GM21576 (cell line): ENCODE data around the gene EIF3F.

ENCODE experiments used
- ATAC-seq: cut with Tn5 transposase; IDR thresholded peaks from one replicate; pipeline ENCODE4 v1.9.1; 2021; ENCODE audit warnings: mild to moderate bottlenecking, moderate library complexity; ENCODE audit not compliant: unreplicated experiment

EIF3F gene

DNA sequence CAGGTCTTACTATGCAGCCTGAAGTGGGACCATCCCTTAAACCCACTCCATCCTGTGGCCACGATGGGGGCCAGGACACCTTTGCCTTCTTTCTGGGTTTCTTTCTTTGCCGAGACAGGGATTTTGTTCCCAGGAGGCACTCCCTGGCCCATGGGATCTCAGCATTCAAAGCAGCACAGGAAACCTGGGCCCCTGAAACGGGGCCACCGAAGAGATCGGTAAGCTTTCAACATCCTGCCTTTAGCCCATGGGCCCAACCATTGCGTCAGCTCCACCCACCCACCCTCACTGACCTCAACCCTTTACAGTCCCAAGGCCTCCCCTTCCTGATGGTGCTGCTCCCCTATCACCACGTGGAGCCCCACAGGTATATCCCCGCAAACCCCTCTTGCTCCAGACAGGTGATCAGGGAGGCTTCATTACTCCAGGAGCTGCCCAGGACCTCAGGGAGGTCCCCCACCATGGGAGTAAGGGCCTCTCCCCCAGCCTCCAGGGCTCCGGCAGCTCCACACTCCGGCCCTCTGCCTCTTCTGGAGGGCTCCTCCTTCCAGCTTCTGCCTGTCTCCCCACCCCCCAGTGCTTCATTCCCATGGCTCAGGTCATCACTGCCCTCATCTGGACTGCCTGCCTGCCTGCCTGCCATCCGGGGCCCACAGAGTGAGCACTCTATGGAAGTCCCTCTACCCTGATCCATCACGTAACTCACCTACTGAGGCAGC, 51.8 kb downstream of the EIF3F start:
- ATAC-seq, result no peak

DNA sequence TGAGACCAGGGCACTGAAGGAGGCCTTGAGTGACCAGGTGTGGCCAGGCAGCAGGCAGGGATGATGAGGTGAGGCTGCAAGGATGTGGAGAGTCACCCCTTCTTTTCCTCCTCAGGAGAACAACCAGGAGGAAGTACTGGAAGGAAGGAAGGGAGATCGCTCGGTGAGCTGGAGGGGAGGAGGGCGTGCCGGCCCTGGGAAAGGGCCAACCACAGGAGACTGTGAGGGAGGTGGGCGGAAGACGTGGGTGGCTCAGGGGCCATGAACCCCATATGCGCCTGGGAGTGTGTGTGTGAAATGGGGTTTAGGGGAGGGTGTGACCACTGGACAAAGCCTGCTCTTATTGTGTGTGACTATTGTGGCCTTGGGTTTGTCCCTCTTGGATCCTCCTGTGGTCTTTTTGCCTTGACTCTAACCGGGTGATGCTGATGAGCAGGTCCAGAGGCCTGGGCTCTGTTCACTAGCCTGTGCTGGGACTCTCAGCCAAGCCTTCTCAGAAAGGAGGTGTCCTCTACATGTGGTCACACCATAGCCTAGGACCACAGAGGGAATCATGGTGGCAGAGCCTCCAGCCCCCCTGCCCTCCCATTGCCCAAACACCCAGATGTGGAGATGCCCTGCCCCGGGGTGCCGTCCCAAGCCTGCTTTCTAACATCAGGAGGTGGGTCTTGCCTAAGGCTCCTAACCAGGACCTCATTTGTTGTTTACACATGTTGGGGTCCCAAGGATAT, 52.6 kb downstream of the EIF3F start:
- no peak for ATAC-seq

DNA sequence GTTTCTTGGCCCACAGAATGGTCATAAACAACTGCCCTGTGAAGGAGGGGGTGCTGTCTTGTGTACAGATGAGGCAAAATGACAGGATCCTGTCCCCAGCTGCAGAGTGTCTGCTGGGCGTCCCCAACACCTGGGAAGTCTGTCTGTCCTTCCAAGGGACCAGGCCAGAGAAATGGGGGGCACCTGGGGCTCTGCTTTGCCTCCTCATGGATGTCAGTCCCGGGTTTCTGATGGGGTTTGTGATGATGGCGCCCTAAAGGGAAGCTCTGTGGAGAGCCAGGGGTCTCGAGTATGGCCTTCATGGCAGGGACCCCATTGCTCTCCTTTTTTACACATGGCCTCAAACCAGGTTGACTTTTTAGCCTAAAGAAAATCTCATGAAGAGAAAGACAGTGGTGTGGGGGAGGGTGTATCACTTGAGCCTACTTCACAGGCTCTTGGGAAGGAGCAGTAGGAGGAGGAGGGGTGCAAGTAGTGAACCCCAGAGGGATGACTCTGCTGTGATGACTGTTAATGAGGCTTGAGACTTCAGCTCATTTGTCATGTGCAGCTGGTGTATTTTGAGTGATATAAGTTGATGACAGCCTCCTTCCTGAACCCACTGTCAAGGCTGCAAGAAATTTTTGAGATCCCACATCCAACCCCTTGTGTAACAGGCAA, 53.3 kb downstream of the EIF3F start:
- ATAC-seq, result no peak

DNA sequence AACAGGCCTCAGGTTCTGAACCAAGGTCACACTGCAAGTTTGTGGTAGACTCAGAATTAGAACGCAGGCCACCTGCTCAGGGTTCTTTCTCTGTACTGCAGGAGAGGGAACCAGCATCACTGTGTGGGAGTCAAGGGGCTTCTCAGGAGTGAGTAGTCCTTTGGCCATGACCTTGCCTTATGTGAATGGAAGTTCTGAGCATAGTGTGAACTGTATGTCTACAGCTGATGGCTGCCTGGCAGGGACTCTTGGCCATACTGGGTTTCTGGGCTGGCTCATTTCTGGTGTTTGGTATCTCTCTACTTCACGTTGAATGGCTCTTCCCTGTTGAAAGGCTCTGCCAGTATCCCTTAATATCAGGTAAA, 53.8 kb downstream of the EIF3F start:
- no peak for ATAC-seq

DNA sequence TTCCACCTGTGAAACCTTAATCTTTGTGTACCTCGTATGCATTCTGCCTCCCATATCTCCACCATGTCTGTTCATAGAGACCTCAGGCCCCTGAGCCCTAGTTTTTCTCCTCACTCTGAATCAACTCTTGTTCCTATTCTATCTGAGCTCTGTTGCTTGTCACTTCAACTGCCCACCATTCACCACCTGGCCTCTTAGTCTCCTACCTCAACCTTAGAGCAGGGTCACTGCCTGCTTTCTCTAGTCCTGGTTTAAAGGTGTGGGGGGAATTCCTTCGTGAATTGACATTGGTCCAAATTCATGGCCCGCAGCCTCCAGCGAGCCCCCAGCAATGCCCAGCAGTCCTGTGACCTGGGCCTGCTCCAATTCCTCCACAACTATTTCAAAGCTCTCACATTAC, 54.4 kb downstream of the EIF3F start:
- no peak for ATAC-seq

DNA sequence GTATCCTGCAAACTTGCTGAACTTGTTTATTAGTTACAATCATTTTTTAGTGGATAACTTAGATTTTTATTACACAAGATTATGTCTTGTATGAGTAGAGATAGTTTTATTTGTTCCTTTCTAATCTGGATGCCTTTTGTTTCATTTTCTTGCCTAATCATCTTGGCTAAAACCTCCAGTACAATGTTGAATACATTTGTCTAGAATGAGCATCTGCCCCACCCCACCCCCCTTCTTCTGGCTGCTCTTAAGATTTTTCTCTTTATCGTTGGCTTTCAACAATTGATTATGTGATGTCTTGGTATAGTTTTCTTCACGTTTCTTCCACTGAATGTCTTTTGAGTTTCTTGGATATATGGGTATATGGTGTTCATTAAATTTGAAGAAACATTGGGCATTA, 56.6 kb downstream of the EIF3F start:
- ATAC-seq, result no peak

DNA sequence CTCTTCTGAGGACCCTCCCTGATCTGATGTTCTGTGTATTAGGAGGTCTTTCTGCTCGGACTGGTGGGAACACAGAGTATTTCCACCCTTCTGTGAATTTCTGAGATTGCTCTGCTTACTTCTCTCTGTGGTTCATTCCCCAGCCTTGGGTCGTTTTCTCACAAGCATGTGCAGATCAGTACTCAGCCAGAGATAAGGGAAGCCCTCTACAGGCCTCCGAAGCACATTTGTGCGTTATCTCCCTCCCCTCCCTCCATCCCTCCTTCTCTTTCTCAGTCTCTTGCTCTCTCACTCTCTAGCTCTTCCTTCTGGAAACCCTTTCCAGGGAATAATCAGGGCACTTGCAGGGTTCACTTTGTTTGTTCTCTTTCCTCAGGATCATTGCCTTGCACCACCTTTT, 58.7 kb downstream of the EIF3F start:
- ATAC-seq, result no peak

DNA sequence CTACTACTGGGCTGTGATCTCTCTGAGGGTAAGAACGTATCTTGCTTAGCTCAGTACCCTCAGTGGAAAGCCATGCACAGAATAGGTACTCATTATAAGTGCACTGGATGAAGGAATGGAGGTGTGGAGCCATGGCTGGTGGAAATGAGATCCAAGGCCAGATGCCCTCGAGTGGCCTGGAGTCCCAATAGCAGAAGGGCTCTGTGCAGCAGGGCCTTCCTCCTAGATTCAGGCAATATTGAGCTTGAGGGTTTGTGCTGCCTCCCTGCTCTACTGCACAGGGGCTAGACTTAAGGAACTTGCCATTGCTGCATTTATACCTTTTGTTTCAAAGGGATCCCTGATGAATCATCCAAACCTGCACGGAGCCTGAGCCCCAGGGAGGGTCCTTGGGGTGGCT, 60.2 kb downstream of the EIF3F start:
- ATAC-seq, result no peak

DNA sequence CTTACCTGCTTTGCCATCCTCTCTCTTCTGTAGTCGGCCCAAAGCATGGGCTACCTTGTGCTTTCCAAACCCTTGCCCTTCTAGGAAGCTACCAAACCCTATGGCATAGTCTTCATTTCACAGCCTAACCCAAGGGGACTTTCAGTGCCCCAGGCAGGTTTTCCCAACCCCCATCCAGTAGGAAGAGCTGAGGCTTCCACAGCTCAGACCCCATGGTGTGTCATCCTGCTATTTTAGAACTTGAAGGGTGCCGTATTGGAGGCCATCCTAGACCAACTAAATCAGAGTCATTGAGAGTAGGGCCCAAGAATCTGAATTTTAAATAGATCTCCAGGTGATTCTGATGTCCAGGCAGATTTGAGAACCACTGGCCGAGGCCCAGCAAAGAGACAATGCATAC, 61.9 kb downstream of the EIF3F start:
- ATAC-seq, result no peak
